ENCODE results near the gene TNPO1.
A peak's percentile ranks its signal among the peaks of the same experiment; 100 is the strongest.

Gene TNPO1

GRCh38 chr5:72817671-72818266 lies 1.3 kb downstream of the TNPO1 start:
- DNase-seq (ENCODE audit: low read depth in 4 of 4, low spot score in 1 of 4): no peak

- DNase-seq (ENCODE audit: low read depth in 4 of 4, low spot score in 1 of 4): peak in 3 of 4 experiments; percentile 11 to 25 (median 19)
Observed at GRCh38 chr5:72818866-72819534, 2.5 kb downstream of the TNPO1 start.

DNA sequence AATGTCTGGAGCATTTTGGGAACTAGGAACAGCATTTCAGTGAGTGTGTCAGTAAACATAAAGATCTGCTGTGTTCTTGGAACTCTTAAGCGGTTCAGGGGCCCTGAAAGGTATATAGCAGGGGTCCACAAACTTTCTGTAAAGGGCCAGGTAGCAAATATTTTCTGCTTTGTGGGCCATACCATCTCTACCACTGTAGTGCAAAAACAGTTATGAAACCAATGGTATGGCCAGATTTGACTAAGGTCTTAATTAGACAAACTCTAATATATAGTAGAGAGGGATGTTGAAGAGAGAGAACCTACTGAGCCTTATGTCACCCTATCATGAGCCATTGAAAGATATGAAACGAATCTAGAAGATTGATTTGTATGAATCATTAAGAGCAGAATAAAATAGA lies 5.3 kb downstream of the TNPO1 start:
- no peak for DNase-seq (ENCODE audit: low read depth in 4 of 4, low spot score in 1 of 4)

GRCh38 chr5:72822944-72823343 lies 6.5 kb downstream of the TNPO1 start:
- no peak for DNase-seq (ENCODE audit: low read depth in 4 of 4, low spot score in 1 of 4)

- no peak for DNase-seq (ENCODE audit: low read depth in 4 of 4, low spot score in 1 of 4)
Observed at GRCh38 chr5:72829707-72830106, 13.2 kb downstream of the TNPO1 start.

- no peak for DNase-seq (ENCODE audit: low read depth in 4 of 4, low spot score in 1 of 4)
Observed at GRCh38 chr5:72830362-72830761, 13.9 kb downstream of the TNPO1 start.

GRCh38 chr5:72831685-72832084 lies 15.2 kb downstream of the TNPO1 start:
- no peak for DNase-seq (ENCODE audit: low read depth in 4 of 4, low spot score in 1 of 4)

- no peak for DNase-seq (ENCODE audit: low read depth in 4 of 4, low spot score in 1 of 4)
Observed at GRCh38 chr5:72834924-72835323, 18.5 kb downstream of the TNPO1 start.

GRCh38 chr5:72835633-72836032 lies 19.2 kb downstream of the TNPO1 start:
- DNase-seq (ENCODE audit: low read depth in 4 of 4, low spot score in 1 of 4): no peak

- no peak for DNase-seq (ENCODE audit: low read depth in 4 of 4, low spot score in 1 of 4)
Observed at GRCh38 chr5:72836810-72837209, 20.3 kb downstream of the TNPO1 start.

DNA sequence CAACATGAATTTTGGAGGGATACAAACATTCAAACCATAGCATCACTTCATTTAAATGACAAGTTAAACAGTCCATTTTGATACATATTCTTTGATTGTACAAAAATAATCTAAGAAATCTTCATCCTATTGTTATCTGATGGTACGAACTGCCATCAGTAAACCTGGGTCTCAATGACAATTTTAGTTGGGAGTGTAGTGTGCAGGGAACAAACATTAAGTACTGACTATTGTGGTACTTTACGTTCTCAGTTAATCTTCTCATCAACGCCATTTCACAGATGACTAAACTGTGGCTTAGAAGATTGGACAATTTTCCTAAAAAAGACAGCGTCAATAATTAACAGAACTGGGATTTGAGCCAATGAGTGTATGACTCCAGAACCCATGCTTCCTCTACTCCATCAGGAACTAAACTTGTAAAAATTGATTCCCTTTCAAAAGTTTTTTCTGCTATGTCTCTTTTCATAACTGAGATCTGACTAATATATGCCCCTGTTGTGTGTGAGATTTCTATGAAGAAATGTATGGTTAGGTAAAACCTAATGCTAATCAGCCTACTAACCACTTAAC lies 21.1 kb downstream of the TNPO1 start:
- DNase-seq (ENCODE audit: low read depth in 4 of 4, low spot score in 1 of 4): no peak

DNA sequence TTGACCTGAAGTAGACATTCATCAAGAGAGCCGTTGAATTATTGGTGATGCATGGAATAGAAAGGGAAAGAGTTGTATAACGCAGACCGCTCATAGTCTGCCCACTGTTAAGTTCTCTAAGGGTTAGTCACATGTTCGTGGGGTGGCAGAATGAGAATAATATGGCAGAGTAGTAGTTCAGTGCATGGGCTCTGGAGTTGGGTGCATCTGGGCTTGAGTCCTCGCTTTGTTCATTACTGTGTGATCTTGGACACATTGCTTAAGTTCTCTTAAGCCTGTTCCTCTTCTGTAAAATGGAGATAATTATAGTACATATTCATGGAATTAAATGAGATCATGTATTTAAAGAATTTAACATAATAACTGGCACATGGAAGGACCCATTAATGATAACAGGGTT lies 23.6 kb downstream of the TNPO1 start:
- DNase-seq (ENCODE audit: low read depth in 4 of 4, low spot score in 1 of 4): no peak

DNA sequence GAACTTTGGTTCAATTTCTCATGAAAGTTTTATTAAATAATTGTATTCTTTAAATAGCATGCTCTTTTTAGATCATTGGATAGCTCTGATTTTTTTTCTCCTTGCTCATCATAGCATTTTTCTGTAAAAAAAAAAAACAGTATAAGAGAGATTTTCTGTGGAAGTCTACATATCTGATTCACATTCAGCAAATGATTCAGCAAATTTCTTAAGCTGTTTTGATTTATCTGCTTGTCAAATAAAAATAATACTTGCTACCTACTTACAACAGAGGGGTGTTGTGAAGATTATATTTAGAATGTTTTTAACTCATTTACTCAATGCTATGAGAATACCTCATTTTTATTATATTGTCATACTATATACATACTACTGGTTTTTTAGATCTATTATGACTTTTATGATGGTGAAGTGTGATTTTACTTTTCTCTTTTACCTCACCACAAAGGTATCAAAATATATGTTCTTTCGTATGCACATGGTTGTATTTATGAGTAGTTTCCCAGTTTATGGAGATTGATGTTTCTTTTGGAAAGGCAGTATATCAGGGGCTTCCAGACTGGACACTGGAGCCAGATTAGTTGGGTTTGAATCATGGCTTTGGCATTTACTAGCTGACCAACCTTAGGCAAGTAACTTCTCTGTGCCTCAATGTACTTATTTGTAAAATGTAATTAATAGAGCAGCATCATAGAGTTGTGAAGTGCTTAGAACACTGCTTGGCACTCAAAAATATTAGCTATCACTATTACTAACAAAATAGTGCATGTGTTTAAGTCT lies 25.5 kb downstream of the TNPO1 start:
- DNase-seq (ENCODE audit: low read depth in 4 of 4, low spot score in 1 of 4): no peak

DNA sequence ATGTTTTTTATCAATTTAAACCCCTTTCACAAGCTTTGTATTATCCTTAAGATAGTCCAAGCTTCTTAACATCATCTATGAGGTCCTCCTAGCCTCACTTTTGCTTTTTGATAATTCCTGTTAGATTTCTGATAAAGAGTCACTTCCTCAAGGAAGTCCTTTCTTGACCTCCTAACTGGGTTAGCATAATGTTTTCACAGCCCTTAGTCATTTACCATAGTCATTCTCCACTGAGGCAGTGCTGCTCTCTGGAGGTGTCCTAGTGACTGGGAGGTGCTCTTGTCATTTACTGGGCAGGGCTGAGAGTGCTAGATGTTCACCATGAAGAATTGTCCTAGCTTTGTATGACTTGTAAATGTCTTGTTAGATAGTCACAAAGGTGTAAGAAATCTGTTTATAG lies 26.4 kb downstream of the TNPO1 start:
- no peak for DNase-seq (ENCODE audit: low read depth in 4 of 4, low spot score in 1 of 4)

- DNase-seq (ENCODE audit: low read depth in 4 of 4, low spot score in 1 of 4): no peak
Observed at GRCh38 chr5:72844218-72844603, 27.8 kb downstream of the TNPO1 start.

DNA sequence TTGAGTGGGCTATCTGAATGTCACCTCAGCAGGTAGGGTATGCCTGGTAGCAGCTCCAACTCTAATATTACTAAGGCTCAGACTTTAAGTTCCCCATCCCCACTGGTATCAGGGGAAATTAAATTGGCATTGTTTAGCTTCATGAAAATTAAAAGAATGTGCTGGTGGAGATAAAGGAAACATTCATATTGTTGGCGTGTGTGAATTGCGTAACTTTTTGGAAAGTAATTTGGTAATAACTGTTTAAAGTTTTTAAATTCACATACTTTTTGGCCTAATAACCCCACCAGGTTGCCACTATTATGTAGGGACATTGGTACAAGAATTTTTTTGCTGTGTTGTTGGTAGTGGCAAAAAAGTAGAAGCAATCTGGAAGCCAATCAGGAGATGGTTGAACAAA lies 29.4 kb downstream of the TNPO1 start:
- no peak for DNase-seq (ENCODE audit: low read depth in 4 of 4, low spot score in 1 of 4)

GRCh38 chr5:72846483-72846882 lies 30.0 kb downstream of the TNPO1 start:
- DNase-seq (ENCODE audit: low read depth in 4 of 4, low spot score in 1 of 4): no peak

DNA sequence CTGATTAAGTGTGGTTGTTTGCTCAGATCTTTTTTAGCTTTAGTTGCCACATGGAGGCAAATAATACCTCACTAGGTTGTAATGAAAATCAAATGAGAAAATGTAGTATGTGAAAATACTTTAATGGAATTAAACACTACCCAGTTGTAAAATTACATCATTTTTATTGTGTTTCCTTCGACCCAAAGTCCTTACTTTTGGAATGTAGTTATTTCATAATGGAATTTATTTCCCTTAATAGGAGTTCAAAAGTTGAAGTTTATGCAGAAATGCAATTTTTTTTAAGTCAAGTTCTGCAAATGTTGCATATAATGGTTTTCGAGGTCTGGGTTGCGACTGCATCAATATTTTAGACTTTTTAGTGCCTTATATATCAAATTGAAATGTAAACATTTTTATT lies 31.0 kb downstream of the TNPO1 start:
- DNase-seq (ENCODE audit: low read depth in 4 of 4, low spot score in 1 of 4): no peak

DNA sequence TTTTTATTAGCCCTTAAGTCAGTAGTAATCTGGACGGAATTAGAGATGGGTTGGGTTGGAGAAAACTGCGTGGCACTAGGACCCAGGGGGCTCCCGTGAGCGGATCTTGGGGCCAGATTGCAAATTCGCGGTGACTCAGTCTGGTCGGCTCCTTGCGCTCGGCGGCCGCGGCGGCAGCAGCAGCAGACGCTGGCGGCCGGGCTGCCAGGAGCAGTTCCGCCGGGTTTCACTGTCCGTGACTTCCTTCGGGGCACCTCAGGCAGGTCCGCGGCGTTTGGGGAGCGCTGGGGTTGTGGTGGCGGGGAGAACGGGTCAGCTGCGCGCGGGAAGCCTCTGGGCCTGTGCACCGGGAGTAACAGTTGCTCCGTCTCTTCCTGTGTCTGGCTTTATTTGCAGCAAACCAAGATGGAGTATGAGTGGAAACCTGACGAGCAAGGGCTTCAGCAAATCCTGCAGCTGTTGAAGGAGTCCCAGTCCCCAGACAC lies 31.6 kb downstream of the TNPO1 start:
- peak; percentile 62 to 79 (median 72) for DNase-seq (ENCODE audit: low read depth in 4 of 4, low spot score in 1 of 4)

DNA sequence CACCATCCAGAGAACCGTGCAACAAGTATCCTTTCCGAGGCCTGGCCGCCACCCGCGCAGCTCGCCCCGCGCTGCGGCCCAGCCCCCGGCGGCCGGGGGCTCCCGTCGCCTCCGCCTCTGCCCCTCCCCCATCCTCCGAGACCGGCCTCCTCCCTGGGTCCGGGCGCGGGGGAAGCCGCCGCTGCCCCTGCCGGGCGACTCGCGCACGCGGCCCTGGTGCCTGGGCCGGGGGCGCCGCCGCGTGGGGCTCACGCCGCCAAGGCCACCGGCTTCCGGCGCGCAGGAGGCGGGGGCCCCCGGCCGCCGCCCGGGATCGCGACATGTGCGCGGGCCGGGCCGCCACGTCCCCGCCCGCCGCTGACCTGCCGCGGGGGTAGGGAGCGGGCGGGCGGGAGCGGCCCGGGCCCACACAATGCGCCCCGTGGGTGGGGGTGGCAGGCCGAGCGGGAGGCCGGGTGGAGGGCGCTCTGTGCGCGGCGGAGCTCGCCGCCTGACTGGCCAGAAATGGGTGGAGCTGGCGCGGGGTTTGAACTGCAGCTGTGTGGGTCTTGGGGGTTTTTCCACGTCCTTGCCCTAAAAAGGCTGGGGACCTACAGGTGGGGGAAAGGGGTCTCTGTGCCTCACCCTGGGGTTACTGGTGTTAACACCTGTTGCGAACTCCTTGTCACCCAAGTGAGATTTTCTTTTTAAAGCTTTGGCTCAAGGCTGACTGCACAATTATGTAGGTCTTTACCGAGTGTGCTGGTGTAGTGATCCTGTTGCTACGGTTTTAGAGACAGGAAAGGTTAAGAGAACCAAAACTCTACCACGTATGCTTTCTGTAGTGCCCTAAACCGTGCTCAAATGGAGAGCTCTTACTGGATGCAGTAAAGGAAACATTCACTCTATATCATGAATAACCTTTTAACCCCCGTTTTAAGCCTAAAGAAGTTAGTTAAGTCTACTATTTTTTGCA lies 32.3 kb downstream of the TNPO1 start:
- peak; percentile 6 to 31 (median 18) for DNase-seq (ENCODE audit: low read depth in 4 of 4, low spot score in 1 of 4)

DNA sequence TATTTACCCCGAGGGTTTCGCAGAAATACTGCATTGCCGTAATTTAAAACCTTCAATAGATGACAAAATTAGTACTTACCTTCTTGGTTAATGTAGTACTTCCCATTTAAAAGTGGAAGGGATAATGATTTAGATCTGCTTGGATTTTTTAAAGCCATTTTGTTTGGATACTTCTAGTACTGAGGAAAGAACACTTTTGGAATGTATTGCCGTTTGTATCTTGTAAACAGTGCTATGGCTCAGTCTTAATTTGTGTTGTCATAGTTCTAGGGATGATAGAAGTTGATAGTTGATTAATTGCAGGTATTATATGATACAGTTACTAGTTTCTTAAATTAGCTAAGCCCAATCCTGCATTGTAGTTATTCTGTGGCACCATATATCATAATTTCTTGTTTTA lies 33.1 kb downstream of the TNPO1 start:
- DNase-seq (ENCODE audit: low read depth in 4 of 4, low spot score in 1 of 4): no peak
